K562 (cell line): ENCODE data around the gene NUP98.

Source experiments
- CTCF ChIP-seq, 3 experiments: IDR thresholded peaks in 2 of 3; conservative IDR thresholded peaks in 1 of 3; 2 replicates each; pipeline ENCODE4 v1.5.1; 2011 to 2012; ENCODE audit warnings: low read length in 3 of 3, mild to moderate bottlenecking in 3 of 3, control low read depth in 2 of 3, improper control_type of control experiment in 1 of 3, inconsistent platforms in 1 of 3, low read depth in 1 of 3, mixed read lengths in 1 of 3, moderate library complexity in 1 of 3; ENCODE audit not compliant: insufficient read depth in 2 of 3
- DIDO1 ChIP-seq: fragments of 450-650 bp; IDR thresholded peaks from 2 replicates; pipeline ENCODE4 v1.6.1; 2016; ENCODE audit warnings: low read depth, missing biosample characterization, missing genetic modification characterization
- JUN ChIP-seq, 2 experiments: sonication (generic) in 1 of 2; formaldehyde crosslinking in 1 of 2; IDR thresholded peaks; 2 replicates each; pipeline versions ENCODE4 v1.6.1 to v1.8.0; 2012 to 2022; ENCODE audit warnings: borderline replicate concordance in 2 of 2, mild to moderate bottlenecking in 2 of 2, improper control_type of control experiment in 1 of 2, low read depth in 1 of 2, low read length in 1 of 2, missing genetic modification reagents in 1 of 2
- SIN3A ChIP-seq, 2 experiments: fragments of 150-350 bp in 1 of 2; IDR thresholded peaks; 2 replicates each; pipeline ENCODE4 v1.6.1; 2011 to 2016; ENCODE audit warnings: borderline replicate concordance in 2 of 2, low read depth in 2 of 2, low read length in 2 of 2, mild to moderate bottlenecking in 2 of 2, moderate library complexity in 2 of 2; ENCODE audit not compliant: control insufficient read depth in 1 of 2
- ZBTB8A ChIP-seq: fragments of 450-650 bp; IDR thresholded peaks from 2 replicates; pipeline ENCODE4 v1.6.1; 2018; ENCODE audit warnings: mild to moderate bottlenecking, moderate library complexity; ENCODE audit not compliant: partially characterized antibody
- ZNF445 ChIP-seq: fragments of 250-450 bp; sonication (Bioruptor Pico); IDR thresholded peaks from 2 replicates; pipeline ENCODE4 v1.4.0; 2020; ENCODE audit warnings: low read depth, mild to moderate bottlenecking, moderate library complexity
- ZNF57 ChIP-seq: fragments of 450-650 bp; formaldehyde crosslinking; IDR thresholded peaks from 2 replicates; pipeline ENCODE4 v1.4.0; 2020; ENCODE audit warnings: mild to moderate bottlenecking, moderate library complexity
- ZNF644 ChIP-seq: fragments of 200-800 bp; sonication (Bioruptor generic); IDR thresholded peaks from 2 replicates; pipeline ENCODE4 v1.6.1; 2016; ENCODE audit warnings: low read depth, missing genetic modification characterization, missing compliant biosample characterization
- ZNF717 ChIP-seq: fragments of 250-450 bp; sonication (Bioruptor Pico); IDR thresholded peaks from 2 replicates; pipeline ENCODE4 v1.5.0; 2021

- TF ChIP-seq CTCF (IDR thresholded peaks at IDR 0.05 in 2 of 3, conservative IDR thresholded peaks at IDR 0.05 in 1 of 3; ENCODE audit: insufficient read depth in 2 of 3, low read depth in 1 of 3, low read length in 3 of 3) (no peak), ZBTB8A (no peak), ZNF717 (no peak), DIDO1 (no peak), ZNF644 (tag) (no peak), SIN3A (IDR thresholded peaks at IDR 0.05; ENCODE audit: borderline replicate concordance in 2 of 2, control insufficient read depth in 1 of 2, low read depth in 2 of 2, low read length in 2 of 2) (no peak), ZNF57 (CRISPR knock-in tag) (no peak), JUN (IDR thresholded peaks at IDR 0.05; ENCODE audit: borderline replicate concordance, low read depth, low read length) (no peak), JUN (CRISPR knock-in tag; IDR thresholded peaks at IDR 0.05; ENCODE audit: borderline replicate concordance) (no peak), ZNF445 (CRISPR knock-in tag) (no peak)
These were observed 121.4 kb downstream of the NUP98 start for GRCh38 chr11:3675971-3676370.
